Small intestine (tissue), 7 donors: ENCODE data around the gene ACP5. TPM values are rescaled to one million over a fixed set of nuclear protein-coding genes. Genes with fewer than 3 reads are reported as not detected.
"Not testable (repeated sequence)": the region's sequence is repeated elsewhere in the genome, so short reads cannot be mapped to it uniquely, and the experiment has no call there.

Experiments used
- DNase-seq, 2 donors: peaks; one replicate each; pipeline versions ENCODE4 v3.0.0 to v3.0.0-alpha.2; 2013
- FAIRE-seq: peaks from 2 replicates; lab custom pipeline; 2012; peaks lifted over from hg19 to GRCh38; lab: Jason Lieb, UNC
- H3K27ac ChIP-seq, 3 donors: one replicate each; pipeline ENCODE4 v1.5.1; 2013; ENCODE audit warnings: low read length in 2 of 3, mild to moderate bottlenecking in 2 of 3, control low read depth in 1 of 3, inconsistent platforms in 1 of 3, low read depth in 1 of 3, moderate library complexity in 1 of 3
- H3K27me3 ChIP-seq, 3 donors: one replicate each; pipeline ENCODE4 v1.6.1; 2013; ENCODE audit warnings: low read length in 3 of 3, inconsistent platforms in 1 of 3; ENCODE audit not compliant: control insufficient read depth in 3 of 3, insufficient read depth in 3 of 3
- H3K36me3 ChIP-seq, 3 donors: one replicate each; pipeline ENCODE4 v1.6.1; 2013; ENCODE audit warnings: low read length in 3 of 3, inconsistent platforms in 1 of 3, low read depth in 1 of 3, mild to moderate bottlenecking in 1 of 3, moderate library complexity in 1 of 3; ENCODE audit not compliant: control insufficient read depth in 3 of 3, insufficient read depth in 2 of 3
- H3K4me1 ChIP-seq, 3 donors: one replicate each; pipeline ENCODE4 v1.6.1; 2013; ENCODE audit warnings: low read length in 2 of 3, inconsistent platforms in 1 of 3, low read depth in 1 of 3, mild to moderate bottlenecking in 1 of 3, moderate library complexity in 1 of 3; ENCODE audit not compliant: control insufficient read depth in 3 of 3, insufficient read depth in 2 of 3
- H3K4me3 ChIP-seq, 3 donors: one replicate each; pipeline ENCODE4 v1.5.1; 2013; ENCODE audit warnings: low read length in 3 of 3, control low read depth in 1 of 3, inconsistent platforms in 1 of 3, low read depth in 1 of 3, mild to moderate bottlenecking in 1 of 3, moderate library complexity in 1 of 3
- H3K9me3 ChIP-seq, 2 donors: one replicate each; pipeline ENCODE4 v1.6.1; 2013; ENCODE audit warnings: low read depth in 1 of 2, low read length in 1 of 2; ENCODE audit not compliant: control insufficient read depth in 2 of 2, insufficient read depth in 1 of 2
- WGBS, 3 donors: extraction: QIAGEN DNeasy Blood & Tissue Kit; methylation state at CpG; one replicate each; pipeline ENCODE4 v1.1.7; 2013; 5-methylcytosine and 5-hydroxymethylcytosine counted together
- polyA plus RNA-seq, 4 donors: library from polyadenylated mRNA; stranded (reverse) in 3 of 4; unstranded in 1 of 4; fragments of 200-250 nt in 3 of 4; fragments of 120-200 nt in 1 of 4; gene quantifications; one replicate each; pipeline versions ENCODE4 v1.2.1 to v1.2.3, GENCODE V29; 2013
- donor health status: healthy with polysubstance abuse.
- donor health status: control.
- donor health status: control.
- donor health status: Bipolar disorder and iron deficiency.
- donor health status: healthy.

ACP5 gene
- polyA plus RNA-seq, 4 donors, result 22.8 to 195 (median 33.3) TPM

- 95 to 98% (median 97%) methylated on average over 5 of the region's 5 CpGs for WGBS, 3 donors
- FAIRE-seq, result no peak
- no peaks in the 10 kb centered on the region for H3K4me1 ChIP-seq
- peaks cover 13 to 41% (median 21%) of the 10 kb centered on the region in 3 donors for H3K36me3 ChIP-seq
- H3K27ac ChIP-seq, result no peak overlapping the region
- H3K27me3 ChIP-seq, result no peaks in the 10 kb centered on the region
- H3K9me3 ChIP-seq, result peaks cover 4 to 26% of the 10 kb centered on the region in 2 donors
- no peak overlapping the region for H3K4me3 ChIP-seq
- DNase-seq, result no peak
Observed at GRCh38 chr19:11612816-11613511, 35.5 kb upstream of the ACP5 start.

- Histone ChIP-seq H3K36me3 (peaks cover 3 to 44% (median 9%) of the 10 kb centered on the region in 3 donors), H3K9me3 (peaks cover 0 to 21% of the 10 kb centered on the region in 2 donors), H3K4me1 (no peaks in the 10 kb centered on the region), H3K4me3 (no peak overlapping the region), H3K27ac (no peak overlapping the region), H3K27me3 (no peaks in the 10 kb centered on the region)
- FAIRE-seq (no peak), DNase-seq (no peak)
- WGBS, 3 donors, result 91 to 100% (median 92%) methylated on average over 1 of the region's 1 CpG
Observed at GRCh38 chr19:11611730-11612129, 34.3 kb upstream of the ACP5 start.

- no peak overlapping the region for H3K27ac ChIP-seq
- peaks cover 0 to 3% (median 0%) of the 10 kb centered on the region in 3 donors for H3K4me1 ChIP-seq
- H3K36me3 ChIP-seq, result peaks cover 0 to 34% (median 4%) of the 10 kb centered on the region in 3 donors
- H3K27me3 ChIP-seq, result no peaks in the 10 kb centered on the region
- FAIRE-seq (no peak), DNase-seq (no peak)
- peaks cover 0 to 32% of the 10 kb centered on the region in 2 donors for H3K9me3 ChIP-seq
- 97 to 98% (median 98%) methylated on average over 8 of the region's 8 CpGs for WGBS, 3 donors
- no peak overlapping the region for H3K4me3 ChIP-seq
Observed at GRCh38 chr19:11606484-11606883, 29.0 kb upstream of the ACP5 start.

- H3K4me1 ChIP-seq, FAIRE-seq, H3K9me3 ChIP-seq, DNase-seq, H3K4me3 ChIP-seq, H3K27ac ChIP-seq, H3K27me3 ChIP-seq: not testable (repeated sequence)
- peaks cover 0 to 24% (median 4%) of the 10 kb centered on the region in 3 donors for H3K36me3 ChIP-seq
- 87 to 95% (median 87%) methylated on average over 8 of the region's 8 CpGs for WGBS, 3 donors
Observed at GRCh38 chr19:11599704-11600103, 22.3 kb upstream of the ACP5 start.

GRCh38 chr19:11598746-11599145 is 21.3 kb upstream of the ACP5 start:
- Histone ChIP-seq H3K4me3 (no peak overlapping the region), H3K27ac (no peak overlapping the region), H3K9me3 (peaks cover 0 to 4% of the 10 kb centered on the region in 2 donors), H3K4me1 (peaks cover 2 to 8% (median 3%) of the 10 kb centered on the region in 3 donors), H3K36me3 (peaks cover 0 to 19% (median 4%) of the 10 kb centered on the region in 3 donors), H3K27me3 (no peaks in the 10 kb centered on the region)
- DNase-seq (no peak), FAIRE-seq (no peak)
- 95 to 96% (median 95%) methylated on average over 2 of the region's 2 CpGs for WGBS, 3 donors

- no peak for DNase-seq
- H3K27me3 ChIP-seq, result no peaks in the 10 kb centered on the region
- H3K9me3 ChIP-seq, result peaks cover 0 to under 1% of the 10 kb centered on the region in 2 donors
- FAIRE-seq, result no peak
- 47 to 65% (median 51%) methylated on average over 10 of the region's 10 CpGs for WGBS, 3 donors
- H3K36me3 ChIP-seq, result peaks cover 0 to 17% (median 4%) of the 10 kb centered on the region in 3 donors
- H3K27ac ChIP-seq, result peak overlapping the region in 2 of 3 donors; percentile 96 to 99
- peaks cover 2 to 8% (median 3%) of the 10 kb centered on the region in 3 donors for H3K4me1 ChIP-seq
- H3K4me3 ChIP-seq, result peak overlapping the region in 2 of 3 donors; percentile 88 to 100
Observed at GRCh38 chr19:11598103-11598483, 20.6 kb upstream of the ACP5 start.

GRCh38 chr19:11597202-11598102 is 20.0 kb upstream of the ACP5 start, which contains the start of gene ZNF627:
ZNF627 (plus strand) TSS chr19:11597483; CDS start chr19:11597628, 145 bp downstream.
- FAIRE-seq, result no peak
- WGBS, 3 donors, result 0% methylated on average over 49 to 67 of the region's 67 CpGs
- H3K4me3 ChIP-seq, result peak within 1 kb of the TSS; percentile 85 to 100 (median 88)
- peak; percentile 99 for DNase-seq
- peak within 1 kb of the TSS; percentile 88 to 99 (median 96) for H3K27ac ChIP-seq
- no peaks in the 10 kb centered on the region for H3K27me3 ChIP-seq
- H3K4me1 ChIP-seq, result peaks cover 2 to 8% (median 3%) of the 10 kb centered on the region in 3 donors
- peaks cover 0 to 17% (median 1%) of the 10 kb centered on the region in 3 donors for H3K36me3 ChIP-seq
- no peaks in the 10 kb centered on the region for H3K9me3 ChIP-seq

GRCh38 chr19:11596156-11596555 is 18.7 kb upstream of the ACP5 start:
- 90 to 95% (median 90%) methylated on average over 10 of the region's 10 CpGs for WGBS, 3 donors
- H3K27ac ChIP-seq, result no peak overlapping the region
- DNase-seq (no peak), FAIRE-seq (no peak)
- no peak overlapping the region for H3K4me3 ChIP-seq
- H3K9me3 ChIP-seq, result no peaks in the 10 kb centered on the region
- peaks cover 0 to 14% (median 0%) of the 10 kb centered on the region in 3 donors for H3K36me3 ChIP-seq
- H3K27me3 ChIP-seq, result no peaks in the 10 kb centered on the region
- peaks cover 2 to 8% (median 3%) of the 10 kb centered on the region in 3 donors for H3K4me1 ChIP-seq
